ENCODE measurements around the gene EHMT1. TPM values are rescaled to one million over a fixed set of nuclear protein-coding genes. Genes with fewer than 3 reads are reported as not detected.

The EHMT1 gene
- total RNA-seq, 1 donor from 2014 or later, result 59.9 TPM

DNA sequence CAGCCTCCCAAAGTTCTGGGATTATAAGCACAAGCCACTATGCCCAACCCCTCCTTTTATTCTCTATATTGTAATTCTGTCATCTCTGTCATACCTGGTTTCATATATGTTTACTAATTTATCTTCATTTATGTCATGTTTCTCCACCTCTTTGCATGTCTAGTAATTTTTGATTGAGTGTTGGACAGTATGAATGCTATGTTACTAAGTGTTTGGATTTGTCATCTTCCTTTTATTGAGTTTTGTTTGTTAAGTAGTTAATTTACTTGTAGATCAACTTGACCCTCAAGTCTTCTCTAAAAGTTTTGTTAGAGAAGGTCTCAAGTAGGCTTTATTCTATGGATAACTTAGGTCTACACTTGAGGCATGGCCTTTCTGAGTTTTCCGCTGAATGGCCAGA is 241.6 kb downstream of the EHMT1 start:
- H3K27me3 ChIP-seq (ENCODE audit: control insufficient read depth, insufficient read depth, low read length), result no peaks in the 10 kb centered on the region
- TF ChIP-seq, protein P1, sequence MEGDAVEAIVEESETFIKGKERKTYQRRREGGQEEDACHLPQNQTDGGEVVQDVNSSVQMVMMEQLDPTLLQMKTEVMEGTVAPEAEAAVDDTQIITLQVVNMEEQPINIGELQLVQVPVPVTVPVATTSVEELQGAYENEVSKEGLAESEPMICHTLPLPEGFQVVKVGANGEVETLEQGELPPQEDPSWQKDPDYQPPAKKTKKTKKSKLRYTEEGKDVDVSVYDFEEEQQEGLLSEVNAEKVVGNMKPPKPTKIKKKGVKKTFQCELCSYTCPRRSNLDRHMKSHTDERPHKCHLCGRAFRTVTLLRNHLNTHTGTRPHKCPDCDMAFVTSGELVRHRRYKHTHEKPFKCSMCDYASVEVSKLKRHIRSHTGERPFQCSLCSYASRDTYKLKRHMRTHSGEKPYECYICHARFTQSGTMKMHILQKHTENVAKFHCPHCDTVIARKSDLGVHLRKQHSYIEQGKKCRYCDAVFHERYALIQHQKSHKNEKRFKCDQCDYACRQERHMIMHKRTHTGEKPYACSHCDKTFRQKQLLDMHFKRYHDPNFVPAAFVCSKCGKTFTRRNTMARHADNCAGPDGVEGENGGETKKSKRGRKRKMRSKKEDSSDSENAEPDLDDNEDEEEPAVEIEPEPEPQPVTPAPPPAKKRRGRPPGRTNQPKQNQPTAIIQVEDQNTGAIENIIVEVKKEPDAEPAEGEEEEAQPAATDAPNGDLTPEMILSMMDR (IDR thresholded peaks at IDR 0.05; ENCODE audit: insufficient read depth, low read length, poor library complexity, severe bottlenecking), result no peak
- no peaks in the 10 kb centered on the region for H3K36me3 ChIP-seq (ENCODE audit: control insufficient read depth, insufficient read depth, low read length)
- H3K4me3 ChIP-seq (ENCODE audit: low read depth, low read length), result no peak overlapping the region
- no peak for DNase-seq (ENCODE audit: low read depth)

DNA sequence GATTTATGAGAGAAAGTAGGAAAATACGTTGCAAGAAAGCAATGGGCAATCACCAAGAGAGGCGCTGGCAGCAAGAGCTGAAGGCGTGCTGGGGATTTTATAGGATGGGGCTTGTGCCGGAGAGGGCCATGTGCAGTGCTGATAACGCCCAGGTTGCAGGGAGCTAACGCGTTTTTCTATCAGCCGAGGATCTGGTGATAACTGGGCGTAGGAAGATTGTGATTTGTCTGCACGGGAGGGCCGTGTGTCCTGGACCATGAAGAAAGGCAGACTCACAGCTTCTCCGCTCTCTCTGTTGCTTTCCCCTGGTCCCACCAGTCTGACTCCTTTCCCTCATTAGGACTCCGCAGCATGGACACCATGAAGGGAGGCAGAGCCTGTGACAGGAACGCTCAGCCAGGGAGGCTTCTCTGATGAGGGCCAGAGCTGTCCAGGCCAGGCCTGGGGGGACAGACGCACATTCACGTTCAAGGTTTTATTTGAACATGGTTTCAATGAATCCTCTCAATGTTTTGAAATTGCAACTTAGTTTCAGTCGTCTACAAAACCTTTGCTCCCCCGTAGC is 246.9 kb downstream of the EHMT1 start:
- Histone ChIP-seq H3K36me3 (ENCODE audit: control insufficient read depth, insufficient read depth, low read length) (no peaks in the 10 kb centered on the region), H3K27me3 (ENCODE audit: control insufficient read depth, insufficient read depth, low read length) (peaks cover 3% of the 10 kb centered on the region), H3K4me3 (ENCODE audit: low read depth, low read length) (no peak overlapping the region)
- TF ChIP-seq, protein P1 (IDR thresholded peaks at IDR 0.05; ENCODE audit: insufficient read depth, low read length, poor library complexity, severe bottlenecking), result no peak
- DNase-seq (ENCODE audit: low read depth), result no peak

GRCh38 chr9:137866226-137867141 is 247.7 kb downstream of the EHMT1 start:
- Histone ChIP-seq H3K4me3 (ENCODE audit: low read depth, low read length) (no peak overlapping the region), H3K27me3 (ENCODE audit: control insufficient read depth, insufficient read depth, low read length) (peaks cover 3% of the 10 kb centered on the region), H3K36me3 (ENCODE audit: control insufficient read depth, insufficient read depth, low read length) (no peaks in the 10 kb centered on the region)
- DNase-seq (ENCODE audit: low read depth), result no peak
- TF ChIP-seq, protein P1 (IDR thresholded peaks at IDR 0.05; ENCODE audit: insufficient read depth, low read length, poor library complexity, severe bottlenecking), result no peak

DNA sequence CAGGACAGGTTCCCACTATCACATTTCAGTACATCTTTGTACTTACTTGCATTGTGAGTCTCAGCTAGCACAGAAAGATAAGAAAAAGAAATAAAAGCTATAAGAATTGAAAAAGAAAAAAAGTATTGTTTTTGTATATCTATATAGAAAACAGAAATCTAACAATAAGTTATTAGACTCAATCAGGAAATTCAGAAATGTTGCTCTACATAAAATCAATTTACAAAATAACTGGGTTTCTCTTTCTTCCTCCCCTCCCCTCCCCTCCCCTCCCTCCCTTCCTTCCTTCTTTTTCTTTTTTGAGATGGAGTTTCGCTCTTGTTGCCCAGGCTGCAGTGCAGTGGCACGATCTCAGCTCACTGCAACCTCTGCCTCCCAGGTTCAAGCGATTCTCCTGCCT is 251.6 kb downstream of the EHMT1 start:
- no peak overlapping the region for H3K4me3 ChIP-seq (ENCODE audit: low read depth, low read length)
- H3K27me3 ChIP-seq (ENCODE audit: control insufficient read depth, insufficient read depth, low read length), result peaks cover 3% of the 10 kb centered on the region
- TF ChIP-seq, protein P1 (IDR thresholded peaks at IDR 0.05; ENCODE audit: insufficient read depth, low read length, poor library complexity, severe bottlenecking), result no peak
- no peak for DNase-seq (ENCODE audit: low read depth)
- no peaks in the 10 kb centered on the region for H3K36me3 ChIP-seq (ENCODE audit: control insufficient read depth, insufficient read depth, low read length)

DNA sequence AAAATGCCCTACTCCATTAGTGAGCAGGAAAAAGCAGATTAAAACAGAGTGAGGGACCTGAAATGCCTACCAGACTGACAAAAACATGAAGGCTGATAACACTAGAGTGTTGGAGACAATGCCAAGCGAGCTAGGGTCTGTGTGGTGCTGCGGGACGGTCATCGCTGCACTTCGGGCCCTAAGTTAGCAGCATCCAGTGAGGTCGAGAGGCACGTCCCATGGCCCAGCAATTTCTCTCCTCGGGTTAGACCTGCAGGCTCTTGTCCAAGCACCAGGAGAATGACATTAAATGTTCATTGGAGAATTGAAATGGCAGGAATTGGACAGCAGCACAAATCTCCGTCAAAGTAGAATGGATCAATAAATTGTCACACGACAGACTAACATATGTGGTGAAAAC is 253.5 kb downstream of the EHMT1 start:
- H3K36me3 ChIP-seq (ENCODE audit: control insufficient read depth, insufficient read depth, low read length), result no peaks in the 10 kb centered on the region
- TF ChIP-seq, protein P1 (IDR thresholded peaks at IDR 0.05; ENCODE audit: insufficient read depth, low read length, poor library complexity, severe bottlenecking), result no peak
- no peak for DNase-seq (ENCODE audit: low read depth)
- no peak overlapping the region for H3K4me3 ChIP-seq (ENCODE audit: low read depth, low read length)
- H3K27me3 ChIP-seq (ENCODE audit: control insufficient read depth, insufficient read depth, low read length), result peaks cover 14% of the 10 kb centered on the region

Measured in kidney epithelial cell (primary cell).